ENCODE data around the gene CCSER2.

Gene CCSER2

DNA sequence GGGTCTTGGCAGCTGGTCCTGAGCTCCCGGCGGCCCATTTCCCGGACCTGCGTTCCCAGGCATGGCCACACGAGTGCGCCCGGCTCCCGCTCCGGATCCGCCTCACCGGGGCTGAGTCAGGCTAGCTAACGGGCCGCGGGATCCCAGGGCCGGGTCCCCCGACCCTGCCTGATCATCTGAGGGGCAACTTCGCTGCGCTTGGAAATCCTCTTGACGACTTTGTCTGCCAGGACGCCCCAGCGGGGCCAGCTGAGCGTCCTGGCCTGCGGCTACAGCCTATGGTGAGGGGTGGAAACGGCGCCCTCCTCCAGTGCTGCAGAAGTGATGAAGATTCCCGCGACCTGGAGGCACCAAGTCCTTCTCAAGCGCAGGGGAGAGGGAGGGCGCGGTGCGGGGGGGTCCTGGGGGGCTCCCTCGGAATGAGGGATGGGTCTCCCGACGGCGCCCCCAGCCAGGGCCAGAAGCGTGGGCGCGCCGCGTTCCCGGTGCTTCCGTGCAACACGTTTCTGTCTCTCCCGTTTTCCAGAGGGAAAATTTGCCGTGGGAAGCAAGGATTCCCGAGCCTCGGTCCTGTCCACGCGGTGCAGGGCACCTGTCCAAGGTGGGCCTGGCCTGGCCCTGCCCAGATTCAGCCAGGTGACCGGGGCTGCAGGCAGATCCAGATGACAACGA is 212.4 kb downstream of the CCSER2 start:
- Mint-ChIP-seq H3K4me3 (peak overlapping the region; percentile 78), H3K36me3 (no peaks in the 10 kb centered on the region), H3K4me1 (peaks cover 10% of the 10 kb centered on the region), H3K9me3 (no peaks in the 10 kb centered on the region), H3K27me3 (peaks cover 10% of the 10 kb centered on the region), H3K27ac (no peak overlapping the region)

DNA sequence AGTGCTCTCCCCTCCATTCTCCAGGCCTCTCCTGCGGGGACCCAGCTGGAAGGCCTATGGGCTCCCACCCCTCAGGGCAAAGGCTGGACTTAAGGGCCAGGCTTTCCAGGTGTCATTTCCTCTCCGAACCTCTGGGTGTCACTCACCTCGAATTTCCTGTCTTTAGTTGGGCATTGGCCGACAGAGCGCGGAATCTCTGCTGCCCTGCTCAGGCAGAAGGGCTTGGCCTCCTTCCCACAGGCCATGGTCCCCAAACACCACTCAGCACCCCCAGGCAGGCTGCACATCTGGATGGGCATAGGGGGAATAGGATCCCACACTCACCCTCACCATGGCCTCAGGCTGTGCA is 212.9 kb downstream of the CCSER2 start:
- peaks cover 10% of the 10 kb centered on the region for H3K4me1 Mint-ChIP-seq
- H3K4me3 Mint-ChIP-seq, result peak overlapping the region; percentile 78
- H3K36me3 Mint-ChIP-seq, result no peaks in the 10 kb centered on the region
- H3K27me3 Mint-ChIP-seq, result peaks cover 10% of the 10 kb centered on the region
- no peaks in the 10 kb centered on the region for H3K9me3 Mint-ChIP-seq
- no peak overlapping the region for H3K27ac Mint-ChIP-seq

DNA sequence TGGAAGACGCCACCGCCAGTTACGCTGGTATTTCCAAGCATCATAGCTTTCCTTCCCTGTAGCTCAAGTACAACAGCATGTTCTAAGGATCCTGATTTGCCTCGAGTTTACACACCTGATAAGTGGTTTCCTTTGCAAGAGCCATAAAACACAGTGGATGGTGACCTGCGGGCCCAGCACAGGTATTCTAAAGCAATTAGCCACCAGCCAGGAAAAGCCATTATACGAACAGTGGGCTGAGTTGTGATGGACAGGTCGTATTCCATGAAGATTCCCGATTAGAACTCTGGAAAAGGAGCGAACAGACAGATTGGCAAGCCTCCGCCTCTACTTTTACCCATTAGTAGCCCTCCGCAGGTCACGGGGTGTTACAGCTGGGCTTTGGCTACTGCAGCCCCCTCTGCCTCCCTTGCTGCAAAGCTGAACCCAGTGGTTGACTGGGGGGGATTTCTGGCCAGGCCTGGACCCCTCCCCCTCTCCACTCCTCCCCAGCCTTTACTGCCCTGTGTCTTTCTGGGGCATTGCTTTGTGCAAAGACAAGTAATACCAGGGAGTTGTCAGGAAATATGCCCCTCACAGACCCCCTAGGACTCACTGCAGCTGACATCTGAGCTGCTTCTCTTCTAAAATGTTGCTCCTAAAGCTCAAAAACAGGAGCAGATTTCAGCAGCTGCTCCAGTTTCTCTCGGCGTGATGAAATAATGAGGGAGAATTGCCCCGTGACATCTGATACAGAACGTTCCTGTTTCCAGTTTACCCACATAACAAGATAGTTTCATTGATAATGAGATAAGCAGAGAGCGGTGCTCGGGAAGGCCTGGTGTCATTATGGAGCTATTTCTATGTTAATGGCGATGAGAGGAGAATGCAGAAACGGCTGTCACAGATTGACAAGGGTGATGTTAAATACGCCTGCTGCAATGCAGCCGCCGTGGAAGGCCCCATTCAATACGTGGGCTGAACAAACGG is 214.4 kb downstream of the CCSER2 start:
- no peaks in the 10 kb centered on the region for H3K9me3 Mint-ChIP-seq
- no peak overlapping the region for H3K4me3 Mint-ChIP-seq
- no peak overlapping the region for H3K27ac Mint-ChIP-seq
- H3K27me3 Mint-ChIP-seq, result peaks cover 10% of the 10 kb centered on the region
- H3K36me3 Mint-ChIP-seq, result no peaks in the 10 kb centered on the region
- H3K4me1 Mint-ChIP-seq, result peaks cover 5% of the 10 kb centered on the region

DNA sequence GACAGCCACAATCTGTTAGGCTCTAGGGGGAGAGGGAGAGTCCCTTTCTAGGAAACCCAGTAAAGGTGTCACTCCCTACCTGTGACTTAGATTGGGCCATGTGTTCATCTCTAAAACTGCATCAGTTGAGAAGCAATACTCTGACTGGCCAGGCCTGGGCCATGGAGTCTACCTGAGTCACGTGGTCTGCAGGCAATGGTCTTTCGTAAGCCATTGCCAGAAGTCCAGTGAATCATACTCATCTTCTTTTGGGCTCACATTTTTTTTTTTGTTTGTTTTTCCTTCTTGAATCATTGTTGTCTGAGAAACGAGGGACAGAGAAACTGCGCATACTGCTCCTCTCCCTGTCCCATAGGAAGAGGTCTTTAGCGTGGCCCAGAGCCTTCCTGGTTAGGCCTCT is 215.6 kb downstream of the CCSER2 start:
- Mint-ChIP-seq H3K4me1 (peaks cover 5% of the 10 kb centered on the region), H3K9me3 (no peaks in the 10 kb centered on the region), H3K27me3 (peaks cover 10% of the 10 kb centered on the region), H3K27ac (no peak overlapping the region), H3K36me3 (no peaks in the 10 kb centered on the region), H3K4me3 (no peak overlapping the region)

DNA sequence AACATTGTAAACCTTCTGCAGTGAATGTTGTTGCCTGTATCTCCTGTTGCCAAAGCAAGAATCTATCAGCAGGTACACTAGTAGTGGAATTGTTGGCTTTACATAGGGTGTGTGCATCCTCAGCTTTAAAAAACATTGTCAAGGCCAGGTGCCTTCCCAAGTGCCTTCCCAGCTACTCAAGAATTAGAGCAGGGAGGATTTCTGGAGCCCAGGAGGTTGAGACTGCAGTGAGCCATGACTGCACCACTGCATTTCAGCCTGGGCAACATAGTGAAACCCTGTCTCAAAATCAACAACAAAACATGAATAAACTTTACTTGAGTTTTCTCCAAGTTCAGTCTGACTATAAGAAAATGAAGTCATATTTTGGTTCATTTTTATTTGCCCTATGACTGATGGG is 217.3 kb downstream of the CCSER2 start:
- H3K36me3 Mint-ChIP-seq, result no peaks in the 10 kb centered on the region
- no peak overlapping the region for H3K27ac Mint-ChIP-seq
- peaks cover 5% of the 10 kb centered on the region for H3K4me1 Mint-ChIP-seq
- H3K4me3 Mint-ChIP-seq, result no peak overlapping the region
- no peaks in the 10 kb centered on the region for H3K9me3 Mint-ChIP-seq
- H3K27me3 Mint-ChIP-seq, result peaks cover 15% of the 10 kb centered on the region

DNA sequence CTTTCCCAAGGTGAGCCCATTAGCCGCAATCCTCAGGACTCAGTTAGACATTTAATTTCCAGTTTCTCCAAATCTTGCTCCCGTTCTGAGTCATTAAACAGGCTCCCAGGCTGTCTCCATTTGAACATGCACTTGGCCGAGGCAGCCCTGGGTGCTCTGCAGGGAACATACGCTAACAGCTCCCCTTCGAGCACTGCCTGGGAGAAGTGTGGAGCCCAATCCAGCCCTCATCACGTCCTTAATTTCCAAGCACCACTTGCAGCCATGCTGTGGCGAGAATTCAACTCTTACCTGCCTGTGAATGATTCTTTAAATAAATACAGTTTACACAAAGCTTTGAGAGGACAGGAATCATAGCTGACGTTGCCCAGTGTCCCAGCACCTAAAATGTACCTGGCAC is 218.2 kb downstream of the CCSER2 start:
- Mint-ChIP-seq H3K4me3 (no peak overlapping the region), H3K27me3 (peaks cover 9% of the 10 kb centered on the region), H3K9me3 (no peaks in the 10 kb centered on the region), H3K27ac (no peak overlapping the region), H3K36me3 (no peaks in the 10 kb centered on the region), H3K4me1 (no peaks in the 10 kb centered on the region)

DNA sequence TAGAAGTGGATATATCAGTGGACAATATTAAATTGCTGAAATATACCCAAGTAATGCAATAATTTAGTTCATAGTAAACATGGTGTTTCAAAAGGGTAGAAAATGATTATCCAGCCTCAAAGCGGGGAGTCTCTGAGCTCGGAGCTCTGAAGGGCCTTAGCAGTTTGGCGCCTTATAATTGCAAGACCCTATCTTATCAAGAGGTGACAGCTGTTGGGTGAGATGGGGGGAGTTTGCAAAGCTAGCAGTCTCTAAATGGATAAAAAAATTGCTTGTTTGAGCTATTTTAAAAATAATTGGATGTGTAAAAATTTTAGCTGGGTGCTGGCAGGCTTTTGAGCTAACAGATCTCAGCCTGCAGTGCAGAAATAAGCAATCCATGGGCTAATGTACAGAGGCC is 219.2 kb downstream of the CCSER2 start:
- H3K27ac Mint-ChIP-seq, result no peak overlapping the region
- H3K27me3 Mint-ChIP-seq, result peaks cover 8% of the 10 kb centered on the region
- no peak overlapping the region for H3K4me3 Mint-ChIP-seq
- no peaks in the 10 kb centered on the region for H3K4me1 Mint-ChIP-seq
- no peaks in the 10 kb centered on the region for H3K9me3 Mint-ChIP-seq
- no peaks in the 10 kb centered on the region for H3K36me3 Mint-ChIP-seq

DNA sequence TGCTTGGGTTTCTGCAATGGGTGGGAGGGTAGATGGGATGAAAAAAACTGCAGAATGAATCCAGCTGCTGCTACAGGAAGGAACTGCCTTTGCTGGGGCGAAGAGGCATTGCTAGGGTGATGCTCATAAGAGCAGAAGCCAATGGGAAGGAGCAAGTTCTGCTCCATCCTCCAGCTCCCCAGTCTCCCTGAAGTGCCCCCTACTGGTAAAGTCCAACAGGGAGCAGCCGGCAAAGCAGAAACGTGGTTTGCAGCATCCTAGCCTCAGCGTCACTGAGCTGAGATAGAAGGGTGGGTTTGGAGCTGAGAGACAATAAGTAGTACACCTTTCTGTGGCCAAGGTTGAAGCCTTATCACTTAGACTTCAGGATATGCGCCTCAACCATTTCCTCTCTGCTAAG is 220.5 kb downstream of the CCSER2 start:
- H3K4me3 Mint-ChIP-seq, result no peak overlapping the region
- no peaks in the 10 kb centered on the region for H3K9me3 Mint-ChIP-seq
- no peaks in the 10 kb centered on the region for H3K36me3 Mint-ChIP-seq
- no peak overlapping the region for H3K27ac Mint-ChIP-seq
- H3K27me3 Mint-ChIP-seq, result peaks cover 10% of the 10 kb centered on the region
- no peaks in the 10 kb centered on the region for H3K4me1 Mint-ChIP-seq

DNA sequence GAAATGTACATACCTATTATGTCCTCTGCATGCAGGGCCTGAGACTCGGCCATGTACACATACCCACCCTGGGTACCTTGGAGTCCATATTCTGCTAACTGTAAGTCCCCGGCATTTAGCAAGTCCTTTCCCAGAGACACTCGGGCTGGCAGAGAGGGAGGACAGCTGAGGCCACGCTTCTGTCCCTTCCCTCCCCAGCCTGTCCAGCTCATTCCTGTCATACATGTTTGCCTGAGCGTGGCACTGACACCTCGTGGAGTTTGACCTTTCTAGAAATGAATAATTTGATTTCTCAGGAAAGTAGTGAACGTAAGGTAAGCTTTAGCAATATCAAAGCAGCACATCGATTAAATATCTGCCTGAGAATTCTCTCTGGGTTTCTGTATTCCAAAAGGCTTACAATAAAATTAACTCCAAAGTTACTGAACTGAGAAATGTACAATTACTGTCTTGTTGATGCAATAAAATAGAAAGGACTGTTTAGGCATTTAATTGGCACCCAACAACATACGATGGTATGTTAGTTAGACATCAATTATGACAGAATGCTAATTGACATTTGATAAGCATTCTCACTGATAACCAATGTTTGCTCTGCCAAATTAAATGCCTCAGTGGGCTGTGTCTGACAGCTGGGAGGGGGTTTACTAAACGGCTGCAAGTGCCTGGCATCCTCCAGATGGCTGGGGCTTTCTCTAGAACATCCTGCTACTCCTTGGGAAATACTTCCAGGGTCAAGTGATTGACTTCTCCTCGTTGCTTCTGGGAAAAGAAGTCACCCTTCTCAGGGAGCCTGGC is 221.2 kb downstream of the CCSER2 start:
- no peak overlapping the region for H3K27ac Mint-ChIP-seq
- no peaks in the 10 kb centered on the region for H3K4me1 Mint-ChIP-seq
- H3K4me3 Mint-ChIP-seq, result no peak overlapping the region
- H3K36me3 Mint-ChIP-seq, result no peaks in the 10 kb centered on the region
- peaks cover 10% of the 10 kb centered on the region for H3K27me3 Mint-ChIP-seq
- H3K9me3 Mint-ChIP-seq, result no peaks in the 10 kb centered on the region

DNA sequence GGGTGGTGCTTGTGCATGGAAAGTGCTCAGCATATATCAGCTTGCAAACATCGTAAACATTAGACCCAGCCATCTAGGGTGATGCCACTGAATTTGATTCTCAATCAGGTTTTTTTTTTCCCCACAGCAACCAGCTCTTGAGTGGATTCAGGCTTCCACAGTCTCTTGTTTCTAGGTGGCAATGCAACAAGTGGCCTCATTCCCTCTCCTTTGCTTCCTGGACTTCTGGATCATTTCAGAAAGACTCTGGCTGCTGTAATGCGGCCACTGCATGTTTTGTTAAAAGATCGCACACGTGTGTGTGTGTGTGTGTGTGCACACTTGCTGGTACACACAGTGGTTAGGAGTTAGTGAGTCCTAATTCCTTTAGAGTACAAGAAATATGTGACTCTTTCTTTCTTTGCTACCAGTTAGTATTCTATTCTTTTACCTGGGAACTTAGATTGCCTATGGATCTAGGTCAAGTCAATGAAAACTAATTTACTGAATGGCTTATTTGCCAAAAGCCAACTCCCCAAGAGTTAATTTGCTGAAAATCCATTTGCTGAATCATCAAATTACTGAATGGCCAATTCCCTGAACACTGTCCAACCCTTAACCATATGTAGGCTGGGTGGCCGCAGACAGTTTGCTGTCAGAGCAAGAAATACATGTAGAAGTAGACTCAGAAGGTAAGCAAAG is 222.5 kb downstream of the CCSER2 start:
- H3K4me1 Mint-ChIP-seq, result no peaks in the 10 kb centered on the region
- no peaks in the 10 kb centered on the region for H3K9me3 Mint-ChIP-seq
- peaks cover 10% of the 10 kb centered on the region for H3K27me3 Mint-ChIP-seq
- no peak overlapping the region for H3K27ac Mint-ChIP-seq
- H3K36me3 Mint-ChIP-seq, result no peaks in the 10 kb centered on the region
- H3K4me3 Mint-ChIP-seq, result no peak overlapping the region

DNA sequence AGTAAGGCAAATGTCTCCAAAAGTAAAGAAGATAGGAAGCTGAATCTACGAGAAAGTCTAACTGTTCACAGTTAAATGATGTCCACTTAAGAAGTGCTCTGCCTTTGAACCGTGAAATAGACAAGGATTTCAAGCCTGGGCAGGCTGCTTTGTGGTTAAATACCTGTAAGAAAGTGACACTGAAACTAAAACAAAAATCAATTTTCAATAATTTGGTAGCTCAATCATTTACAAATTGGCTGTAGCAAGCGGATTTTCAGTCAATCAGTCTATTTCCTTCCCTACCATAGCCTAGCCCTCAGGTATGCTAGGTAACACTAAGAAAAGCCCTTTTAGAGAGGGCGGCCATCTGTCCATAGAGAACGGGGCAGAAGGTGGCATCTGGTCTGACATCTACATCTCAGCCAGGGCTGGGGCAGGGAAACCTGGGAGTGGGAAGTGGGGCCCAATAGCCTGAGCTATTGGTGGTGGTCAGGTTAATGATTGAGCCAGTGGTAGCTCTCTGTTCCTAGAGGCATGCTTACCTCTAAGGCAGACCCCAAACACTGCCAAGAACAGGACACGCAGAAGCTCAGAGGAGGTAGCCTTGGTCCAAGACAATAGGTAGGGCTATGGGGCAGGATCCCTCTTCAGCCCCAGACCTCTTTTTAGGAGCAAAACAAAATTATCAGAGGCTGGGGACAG is 223.2 kb downstream of the CCSER2 start:
- H3K4me1 Mint-ChIP-seq, result no peaks in the 10 kb centered on the region
- no peaks in the 10 kb centered on the region for H3K9me3 Mint-ChIP-seq
- no peak overlapping the region for H3K27ac Mint-ChIP-seq
- H3K36me3 Mint-ChIP-seq, result no peaks in the 10 kb centered on the region
- H3K27me3 Mint-ChIP-seq, result peaks cover 10% of the 10 kb centered on the region
- no peak overlapping the region for H3K4me3 Mint-ChIP-seq

DNA sequence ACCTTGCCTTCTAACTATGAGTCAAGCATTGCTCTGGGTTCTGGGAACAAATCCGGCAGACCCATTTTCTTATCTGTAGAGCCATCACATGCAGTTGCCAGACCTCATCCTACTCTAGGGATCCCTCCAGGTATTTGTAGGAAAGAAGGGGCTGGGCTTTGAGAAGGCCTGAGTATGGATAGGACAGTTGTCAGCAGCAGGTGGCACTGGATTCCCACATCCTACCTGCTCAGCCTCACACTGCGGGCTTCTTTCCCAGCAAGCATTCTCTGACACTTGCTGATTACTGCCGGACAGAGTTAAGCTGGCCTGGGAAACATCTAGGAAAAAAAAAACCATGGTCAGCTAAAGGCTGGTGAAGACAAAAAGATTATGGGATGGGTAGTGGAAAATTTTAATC is 224.1 kb downstream of the CCSER2 start:
- no peak overlapping the region for H3K27ac Mint-ChIP-seq
- H3K4me3 Mint-ChIP-seq, result no peak overlapping the region
- peaks cover 10% of the 10 kb centered on the region for H3K27me3 Mint-ChIP-seq
- H3K4me1 Mint-ChIP-seq, result no peaks in the 10 kb centered on the region
- H3K36me3 Mint-ChIP-seq, result no peaks in the 10 kb centered on the region
- no peaks in the 10 kb centered on the region for H3K9me3 Mint-ChIP-seq

DNA sequence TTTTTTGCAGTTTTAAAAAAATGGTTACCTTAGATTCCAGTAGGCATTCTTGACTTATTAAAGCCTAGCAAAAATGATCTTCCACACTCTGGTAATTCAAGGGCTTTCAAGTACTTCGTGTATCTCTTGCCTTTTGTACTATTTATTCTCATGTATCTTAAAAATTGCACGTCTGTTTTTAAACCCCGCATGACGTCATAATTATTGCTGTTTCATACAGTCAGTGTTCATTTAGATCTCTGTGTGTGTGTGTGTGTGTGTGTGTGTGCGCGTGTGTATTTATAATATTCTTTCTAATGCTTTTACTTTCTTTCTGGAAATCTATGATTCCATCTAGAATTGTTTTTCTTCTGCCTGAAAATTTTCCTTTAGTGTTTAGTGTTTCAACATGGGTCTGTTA is 234.2 kb downstream of the CCSER2 start:
- H3K9me3 Mint-ChIP-seq, result no peaks in the 10 kb centered on the region
- peaks cover 23% of the 10 kb centered on the region for H3K27me3 Mint-ChIP-seq
- H3K27ac Mint-ChIP-seq, result no peak overlapping the region
- H3K4me3 Mint-ChIP-seq, result no peak overlapping the region
- no peaks in the 10 kb centered on the region for H3K4me1 Mint-ChIP-seq
- H3K36me3 Mint-ChIP-seq, result no peaks in the 10 kb centered on the region

DNA sequence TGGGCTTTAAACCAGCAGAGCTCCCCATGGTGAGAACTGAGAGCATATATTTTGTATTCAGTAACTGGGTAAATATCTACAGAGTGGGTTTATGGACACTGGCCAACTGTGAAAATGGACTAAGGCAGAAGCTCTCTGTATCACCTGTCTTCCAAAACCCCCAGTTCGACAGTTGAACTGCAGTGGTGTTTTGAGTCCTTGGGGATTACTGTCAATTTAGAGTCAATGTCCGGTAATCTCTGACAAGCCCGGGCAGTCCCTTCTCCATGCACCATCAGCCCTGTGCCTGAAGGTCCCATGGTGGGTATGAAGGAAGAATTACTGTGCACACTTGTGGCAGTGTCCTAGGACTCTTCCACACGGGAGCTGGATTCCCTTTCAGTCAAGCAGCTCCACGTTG is 235.0 kb downstream of the CCSER2 start:
- Mint-ChIP-seq H3K4me1 (no peaks in the 10 kb centered on the region), H3K4me3 (no peak overlapping the region), H3K27me3 (peaks cover 26% of the 10 kb centered on the region), H3K9me3 (no peaks in the 10 kb centered on the region), H3K27ac (no peak overlapping the region), H3K36me3 (no peaks in the 10 kb centered on the region)

DNA sequence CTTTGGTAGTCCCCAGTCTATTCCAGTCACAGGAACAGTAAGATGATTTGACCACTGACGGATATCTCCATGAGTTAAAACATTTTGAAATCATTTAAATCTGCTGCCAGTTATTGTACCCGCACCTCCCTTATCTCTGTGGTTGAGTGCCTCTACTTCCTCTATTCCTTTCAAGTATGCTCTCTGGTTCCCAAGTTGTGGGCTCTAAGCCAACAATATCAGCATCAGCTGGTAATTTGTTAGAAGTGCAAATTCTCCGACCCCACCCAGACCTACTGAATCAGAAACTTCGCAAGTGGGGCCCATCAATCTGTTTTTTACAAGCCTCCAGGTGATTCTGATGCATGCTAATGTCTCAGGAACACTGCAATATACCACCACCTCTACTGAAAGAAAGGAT is 235.5 kb downstream of the CCSER2 start:
- Mint-ChIP-seq H3K27me3 (peaks cover 28% of the 10 kb centered on the region), H3K4me1 (no peaks in the 10 kb centered on the region), H3K9me3 (no peaks in the 10 kb centered on the region), H3K36me3 (no peaks in the 10 kb centered on the region), H3K4me3 (no peak overlapping the region), H3K27ac (peak overlapping the region; percentile 20)

Data from activated naive CD4-positive, alpha-beta T cell treated with anti-CD3 and anti-CD28 coated beads, Interleukin-2, amount 50 U/mL, for 24 hours (primary cell).